ENCODE measurements around the gene PRSS1. TPM values are rescaled to one million over a fixed set of nuclear protein-coding genes. Genes with fewer than 3 reads are reported as not detected.
"Not testable (repeated sequence)": the region's sequence is repeated elsewhere in the genome, so short reads cannot be mapped to it uniquely, and the experiment has no call there.

PRSS1 gene
- total RNA-seq, 1 donor from 2014 or later = not detected

GRCh38 chr7:142774826-142775225, 25.6 kb downstream of the PRSS1 start:
- no peak for DNase-seq (ENCODE audit: low spot score)
- Histone ChIP-seq H3K9me3 (ENCODE audit: low read depth) (no peaks in the 10 kb centered on the region), H3K4me3 (no peak overlapping the region), H3K4me1 (no peaks in the 10 kb centered on the region), H3K27ac (no peak overlapping the region), H3K27me3 (no peaks in the 10 kb centered on the region), H3F3A (ENCODE audit: low read depth) (no peaks in the 10 kb centered on the region), H3K36me3 (no peaks in the 10 kb centered on the region), H3K9ac (no peak overlapping the region), H4K20me1 (ENCODE audit: low read depth) (no peaks in the 10 kb centered on the region), H3K79me2 (ENCODE audit: low read depth) (no peaks in the 10 kb centered on the region), H3K4me2 (no peak overlapping the region), H2AFZ (replicated peaks) (no peak overlapping the region)
- no peak overlapping the region for H3K4me3 Mint-ChIP-seq
- TF ChIP-seq EZH2phosphoT487 (IDR thresholded peaks at IDR 0.05) = no peak
- TF ChIP-seq EZH2 (IDR thresholded peaks at IDR 0.05) = no peak
- TF ChIP-seq CTCF (IDR thresholded peaks at IDR 0.05) = no peak
- H3K9me3 Mint-ChIP-seq = peaks cover 2% of the 10 kb centered on the region
- no peaks in the 10 kb centered on the region for H3K4me1 Mint-ChIP-seq
- H3K27ac Mint-ChIP-seq = no peak overlapping the region
- H3K36me3 Mint-ChIP-seq = no peaks in the 10 kb centered on the region
- peaks cover 22% of the 10 kb centered on the region for H3K27me3 Mint-ChIP-seq (ENCODE audit: insufficient read depth, low read depth)

- H3K4me3 ChIP-seq; H3K4me1 Mint-ChIP-seq; H3K9ac ChIP-seq; DNase-seq (ENCODE audit: low spot score); H3K4me3 Mint-ChIP-seq; H4K20me1 ChIP-seq (ENCODE audit: low read depth); H3K36me3 ChIP-seq; H3K9me3 ChIP-seq (ENCODE audit: low read depth); H3K27ac Mint-ChIP-seq; H2AFZ ChIP-seq (replicated peaks); H3K79me2 ChIP-seq (ENCODE audit: low read depth); H3K36me3 Mint-ChIP-seq; H3K4me2 ChIP-seq; H3F3A ChIP-seq (ENCODE audit: low read depth); H3K27ac ChIP-seq; H3K9me3 Mint-ChIP-seq; H3K4me1 ChIP-seq; H3K27me3 ChIP-seq: not testable (repeated sequence)
- peaks cover 24% of the 10 kb centered on the region for H3K27me3 Mint-ChIP-seq (ENCODE audit: insufficient read depth, low read depth)
These were observed 26.3 kb downstream of the PRSS1 start for GRCh38 chr7:142775351-142776115.

- Histone ChIP-seq H4K20me1 (ENCODE audit: low read depth) (no peaks in the 10 kb centered on the region), H3K4me1 (no peaks in the 10 kb centered on the region), H3K9ac (no peak overlapping the region), H3K79me2 (ENCODE audit: low read depth) (no peaks in the 10 kb centered on the region), H3K4me2 (no peak overlapping the region), H3K36me3 (no peaks in the 10 kb centered on the region), H3K27ac (no peak overlapping the region), H3K9me3 (ENCODE audit: low read depth) (no peaks in the 10 kb centered on the region), H3F3A (ENCODE audit: low read depth) (no peaks in the 10 kb centered on the region), H3K4me3 (no peak overlapping the region), H2AFZ (replicated peaks) (no peak overlapping the region), H3K27me3 (no peaks in the 10 kb centered on the region)
- TF ChIP-seq EZH2 (IDR thresholded peaks at IDR 0.05) (no peak), CTCF (IDR thresholded peaks at IDR 0.05) (no peak), EZH2phosphoT487 (IDR thresholded peaks at IDR 0.05) (no peak)
- Mint-ChIP-seq H3K4me3 (no peak overlapping the region), H3K9me3 (peaks cover 4% of the 10 kb centered on the region), H3K27ac (no peak overlapping the region), H3K36me3 (no peaks in the 10 kb centered on the region), H3K27me3 (ENCODE audit: insufficient read depth, low read depth) (peaks cover 24% of the 10 kb centered on the region), H3K4me1 (no peaks in the 10 kb centered on the region)
- DNase-seq (ENCODE audit: low spot score) = no peak
These were observed 27.1 kb downstream of the PRSS1 start for GRCh38 chr7:142776206-142776844.

- not testable (repeated sequence) for H3K4me3 ChIP-seq; H3K27ac Mint-ChIP-seq; H3K9ac ChIP-seq; H3K27me3 ChIP-seq; H3K4me2 ChIP-seq; H3K36me3 ChIP-seq; H3K9me3 Mint-ChIP-seq; H3F3A ChIP-seq (ENCODE audit: low read depth); H4K20me1 ChIP-seq (ENCODE audit: low read depth); H3K4me3 Mint-ChIP-seq; H3K36me3 Mint-ChIP-seq; H3K9me3 ChIP-seq (ENCODE audit: low read depth); H3K4me1 Mint-ChIP-seq; H3K4me1 ChIP-seq; H2AFZ ChIP-seq (replicated peaks); H3K27ac ChIP-seq; DNase-seq (ENCODE audit: low spot score); H3K79me2 ChIP-seq (ENCODE audit: low read depth)
- peaks cover 24% of the 10 kb centered on the region for H3K27me3 Mint-ChIP-seq (ENCODE audit: insufficient read depth, low read depth)
These were observed 27.6 kb downstream of the PRSS1 start for GRCh38 chr7:142776845-142777225.
